HepG2 (cell line): Measurements from ENCODE around the gene NAPEPLD.
"Not testable (repeated sequence)": the region's sequence is repeated elsewhere in the genome, so short reads cannot be mapped to it uniquely, and the experiment has no call there.

ENCODE experiments used
- KAT2B ChIP-seq: fragments of 150-350 bp; IDR thresholded peaks from 2 replicates; pipeline ENCODE4 v1.6.1; 2014; ENCODE audit warnings: low read depth, low read length, borderline replicate concordance
- TF ChIP-seq, protein P1 (sequence below): conservative IDR thresholded peaks from 2 replicates; pipeline ENCODE4 v1.6.1; 2018; ENCODE audit warnings: missing genetic modification reagents

DNA sequence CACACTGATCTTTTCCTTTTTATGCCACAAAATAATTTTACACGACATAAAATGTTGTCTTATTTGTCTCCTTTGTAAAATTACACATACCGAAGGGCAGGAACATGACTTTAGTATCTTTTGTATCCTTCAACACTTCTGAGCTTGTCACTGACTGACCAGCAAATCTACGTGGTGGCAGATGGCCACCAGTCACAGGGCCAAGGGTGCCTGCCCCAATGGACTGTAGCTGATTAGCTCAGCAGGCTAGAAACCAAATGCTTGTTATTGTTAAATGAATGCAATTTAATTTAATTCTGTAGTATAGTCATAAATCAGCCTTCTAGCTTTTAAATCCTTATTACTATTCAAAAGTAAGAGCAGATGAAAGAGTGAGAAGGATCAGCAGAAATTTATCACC, 49.2 kb upstream of the NAPEPLD start:
- TF ChIP-seq, protein P1, sequence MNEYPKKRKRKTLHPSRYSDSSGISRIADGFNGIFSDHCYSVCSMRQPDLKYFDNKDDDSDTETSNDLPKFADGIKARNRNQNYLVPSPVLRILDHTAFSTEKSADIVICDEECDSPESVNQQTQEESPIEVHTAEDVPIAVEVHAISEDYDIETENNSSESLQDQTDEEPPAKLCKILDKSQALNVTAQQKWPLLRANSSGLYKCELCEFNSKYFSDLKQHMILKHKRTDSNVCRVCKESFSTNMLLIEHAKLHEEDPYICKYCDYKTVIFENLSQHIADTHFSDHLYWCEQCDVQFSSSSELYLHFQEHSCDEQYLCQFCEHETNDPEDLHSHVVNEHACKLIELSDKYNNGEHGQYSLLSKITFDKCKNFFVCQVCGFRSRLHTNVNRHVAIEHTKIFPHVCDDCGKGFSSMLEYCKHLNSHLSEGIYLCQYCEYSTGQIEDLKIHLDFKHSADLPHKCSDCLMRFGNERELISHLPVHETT, result not testable (repeated sequence)
- not testable (repeated sequence) for TF ChIP-seq KAT2B
